ENCODE measurements around the gene MTMR1.

Gene MTMR1

GRCh38 chrX:150763810-150764209, 70.6 kb downstream of the MTMR1 start:
- DNase-seq (ENCODE audit: low read depth): no peak
- no peak overlapping the region for H3K4me3 ChIP-seq (ENCODE audit: control insufficient read depth, low read depth, low read length)
- TF ChIP-seq, protein P1, sequence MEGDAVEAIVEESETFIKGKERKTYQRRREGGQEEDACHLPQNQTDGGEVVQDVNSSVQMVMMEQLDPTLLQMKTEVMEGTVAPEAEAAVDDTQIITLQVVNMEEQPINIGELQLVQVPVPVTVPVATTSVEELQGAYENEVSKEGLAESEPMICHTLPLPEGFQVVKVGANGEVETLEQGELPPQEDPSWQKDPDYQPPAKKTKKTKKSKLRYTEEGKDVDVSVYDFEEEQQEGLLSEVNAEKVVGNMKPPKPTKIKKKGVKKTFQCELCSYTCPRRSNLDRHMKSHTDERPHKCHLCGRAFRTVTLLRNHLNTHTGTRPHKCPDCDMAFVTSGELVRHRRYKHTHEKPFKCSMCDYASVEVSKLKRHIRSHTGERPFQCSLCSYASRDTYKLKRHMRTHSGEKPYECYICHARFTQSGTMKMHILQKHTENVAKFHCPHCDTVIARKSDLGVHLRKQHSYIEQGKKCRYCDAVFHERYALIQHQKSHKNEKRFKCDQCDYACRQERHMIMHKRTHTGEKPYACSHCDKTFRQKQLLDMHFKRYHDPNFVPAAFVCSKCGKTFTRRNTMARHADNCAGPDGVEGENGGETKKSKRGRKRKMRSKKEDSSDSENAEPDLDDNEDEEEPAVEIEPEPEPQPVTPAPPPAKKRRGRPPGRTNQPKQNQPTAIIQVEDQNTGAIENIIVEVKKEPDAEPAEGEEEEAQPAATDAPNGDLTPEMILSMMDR (IDR thresholded peaks at IDR 0.05; ENCODE audit: control insufficient read depth, insufficient read depth, low read depth, low read length, missing control alignments): no peak

DNA sequence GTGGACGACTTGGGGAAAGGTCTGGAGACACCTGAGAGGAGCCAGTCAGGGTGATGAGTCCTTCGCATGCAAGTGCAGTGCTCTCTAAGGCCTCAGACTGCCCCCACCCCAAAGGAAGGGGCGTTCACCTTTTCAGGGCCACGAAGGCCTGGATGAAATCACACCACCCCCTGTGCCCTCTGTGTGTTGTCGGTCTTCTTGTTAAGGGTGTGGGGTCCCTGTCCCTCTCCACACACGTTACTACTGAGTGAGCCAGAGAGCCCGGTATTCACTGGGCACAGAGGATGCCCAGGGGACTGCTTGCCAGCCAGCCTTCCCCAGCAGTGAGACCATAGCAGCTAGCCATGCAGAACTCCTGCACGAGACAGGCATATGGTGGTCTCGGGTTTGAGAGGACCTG, 72.0 kb downstream of the MTMR1 start:
- no peak for DNase-seq (ENCODE audit: low read depth)
- H3K4me3 ChIP-seq (ENCODE audit: control insufficient read depth, low read depth, low read length): no peak overlapping the region
- TF ChIP-seq, protein P1 (IDR thresholded peaks at IDR 0.05; ENCODE audit: control insufficient read depth, insufficient read depth, low read depth, low read length, missing control alignments): no peak

GRCh38 chrX:150765782-150766350, 72.7 kb downstream of the MTMR1 start:
- H3K4me3 ChIP-seq (ENCODE audit: control insufficient read depth, low read depth, low read length): no peak overlapping the region
- TF ChIP-seq, protein P1 (IDR thresholded peaks at IDR 0.05; ENCODE audit: control insufficient read depth, insufficient read depth, low read depth, low read length, missing control alignments): no peak
- no peak for DNase-seq (ENCODE audit: low read depth)

GRCh38 chrX:150766351-150767044, 73.3 kb downstream of the MTMR1 start:
- H3K4me3 ChIP-seq (ENCODE audit: control insufficient read depth, low read depth, low read length): no peak overlapping the region
- TF ChIP-seq, protein P1 (IDR thresholded peaks at IDR 0.05; ENCODE audit: control insufficient read depth, insufficient read depth, low read depth, low read length, missing control alignments): peak; percentile 6
- no peak for DNase-seq (ENCODE audit: low read depth)

DNA sequence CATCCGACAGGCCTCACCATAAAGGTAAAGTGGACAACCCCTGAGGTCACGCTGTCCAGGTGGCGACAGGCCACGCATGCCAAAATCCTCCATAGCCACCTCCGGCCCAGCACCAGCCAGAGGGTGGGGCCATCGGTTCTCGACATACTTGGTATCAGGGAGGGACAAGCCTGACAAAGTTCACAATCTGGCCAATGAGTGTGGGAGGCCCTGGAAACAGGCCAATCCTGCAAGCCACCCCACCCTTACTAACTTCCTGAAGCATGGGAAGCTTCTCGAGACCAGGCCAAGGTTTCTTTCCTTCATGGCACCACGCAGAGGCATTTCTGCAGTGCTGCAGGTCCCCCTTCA, 73.8 kb downstream of the MTMR1 start:
- TF ChIP-seq, protein P1 (IDR thresholded peaks at IDR 0.05; ENCODE audit: control insufficient read depth, insufficient read depth, low read depth, low read length, missing control alignments): no peak
- H3K4me3 ChIP-seq (ENCODE audit: control insufficient read depth, low read depth, low read length): no peak overlapping the region
- no peak for DNase-seq (ENCODE audit: low read depth)

DNA sequence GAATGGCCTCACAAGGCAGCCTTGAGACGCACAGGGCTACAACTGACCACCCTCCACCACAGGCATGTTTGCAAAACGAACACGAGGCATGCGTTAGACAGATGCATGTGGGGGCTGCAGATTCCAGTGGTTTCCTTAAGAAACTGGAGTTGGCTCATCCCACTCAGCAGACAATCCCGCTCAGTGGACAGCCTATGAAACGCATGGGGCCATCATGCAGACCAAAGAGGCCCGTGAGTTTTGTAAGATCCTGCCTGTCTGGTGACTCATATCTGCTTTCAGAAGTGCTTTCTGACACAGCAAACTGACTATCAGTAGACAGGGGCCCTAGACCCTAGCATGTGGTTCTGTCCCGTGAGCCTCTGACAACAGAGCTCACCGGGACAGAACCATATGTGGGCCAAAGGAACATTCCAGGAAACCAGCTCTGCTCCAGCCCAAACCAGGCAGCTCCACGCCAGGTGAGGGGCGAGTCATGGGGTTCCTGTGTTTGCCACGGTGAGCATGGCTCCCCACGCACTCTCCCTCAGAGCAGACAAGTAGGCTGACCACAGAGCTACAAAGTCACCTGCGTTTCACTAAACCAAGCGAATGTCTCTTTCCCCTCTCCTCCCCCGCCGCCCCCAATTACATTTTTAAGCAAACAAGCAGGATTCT, 74.4 kb downstream of the MTMR1 start:
- H3K4me3 ChIP-seq (ENCODE audit: control insufficient read depth, low read depth, low read length): no peak overlapping the region
- DNase-seq (ENCODE audit: low read depth): peak; percentile 85
- TF ChIP-seq, protein P1 (IDR thresholded peaks at IDR 0.05; ENCODE audit: control insufficient read depth, insufficient read depth, low read depth, low read length, missing control alignments): no peak

Data from AG09309 (cell line).